HG03139 (cell line): ENCODE measurements around the gene ABCC6.
"Not testable (repeated sequence)": the region's sequence is repeated elsewhere in the genome, so short reads cannot be mapped to it uniquely, and the experiment has no call there.

Source experiments
- ATAC-seq: cut with Tn5 transposase; IDR thresholded peaks from one replicate; pipeline ENCODE4 v1.9.1; 2021; ENCODE audit not compliant: unreplicated experiment

Gene ABCC6

GRCh38 chr16:16222850-16223661, at the start of gene ABCC6:
Gene ABCC6 (minus strand): TSS chr16:16223494. CDS start chr16:16223434, 60 bp downstream.
- ATAC-seq = not testable (repeated sequence)

GRCh38 chr16:16272573-16273221, 49.4 kb upstream of the ABCC6 start:
- ATAC-seq = not testable (repeated sequence)

- ATAC-seq = not testable (repeated sequence)
Measured at GRCh38 chr16:16271658-16272057, 48.4 kb upstream of the ABCC6 start.

GRCh38 chr16:16268185-16268808, 45.0 kb upstream of the ABCC6 start:
- not testable (repeated sequence) for ATAC-seq

GRCh38 chr16:16267708-16268107, 44.4 kb upstream of the ABCC6 start:
- not testable (repeated sequence) for ATAC-seq

GRCh38 chr16:16265044-16265443, 41.8 kb upstream of the ABCC6 start:
- not testable (repeated sequence) for ATAC-seq

- not testable (repeated sequence) for ATAC-seq
Measured at GRCh38 chr16:16263947-16264346, 40.7 kb upstream of the ABCC6 start.

- ATAC-seq = not testable (repeated sequence)
Measured at GRCh38 chr16:16262954-16263555, 39.8 kb upstream of the ABCC6 start.

GRCh38 chr16:16259971-16260370, 36.7 kb upstream of the ABCC6 start:
- not testable (repeated sequence) for ATAC-seq

GRCh38 chr16:16258822-16259221, 35.5 kb upstream of the ABCC6 start:
- not testable (repeated sequence) for ATAC-seq

GRCh38 chr16:16257301-16257923, 34.1 kb upstream of the ABCC6 start:
- not testable (repeated sequence) for ATAC-seq

- ATAC-seq = not testable (repeated sequence)
Measured at GRCh38 chr16:16252377-16252776, 29.1 kb upstream of the ABCC6 start.

- ATAC-seq = not testable (repeated sequence)
Measured at GRCh38 chr16:16249621-16250330, 26.5 kb upstream of the ABCC6 start.

GRCh38 chr16:16247439-16247838, 24.1 kb upstream of the ABCC6 start:
- ATAC-seq = not testable (repeated sequence)

- not testable (repeated sequence) for ATAC-seq
Measured at GRCh38 chr16:16246578-16247262, 23.4 kb upstream of the ABCC6 start.

GRCh38 chr16:16243886-16244285, 20.6 kb upstream of the ABCC6 start:
- not testable (repeated sequence) for ATAC-seq

- not testable (repeated sequence) for ATAC-seq
Measured at GRCh38 chr16:16240667-16241066, 17.4 kb upstream of the ABCC6 start.

- not testable (repeated sequence) for ATAC-seq
Measured at GRCh38 chr16:16237738-16238137, 14.4 kb upstream of the ABCC6 start.

- not testable (repeated sequence) for ATAC-seq
Measured at GRCh38 chr16:16237071-16237470, 13.8 kb upstream of the ABCC6 start.
